GM23248 (cell line): ENCODE data around the gene LENG9. TPM values are rescaled to one million over a fixed set of nuclear protein-coding genes. Genes with fewer than 3 reads are reported as not detected.
"Not testable (repeated sequence)": the region's sequence is repeated elsewhere in the genome, so short reads cannot be mapped to it uniquely, and the experiment has no call there.

Experiments used
- DNase-seq: peaks from one replicate; pipeline ENCODE4 v3.0.0-alpha.2; 2015
- H2AFZ ChIP-seq: fragments of 200-600 bp; sonication (generic); 2 replicates; pipeline ENCODE4 v1.6.1; 2016; ENCODE audit warnings: antibody characterized with exemption
- H3F3A ChIP-seq: fragments of 200-600 bp; sonication (generic); 2 replicates; pipeline ENCODE4 v1.6.1; 2016; ENCODE audit warnings: mild to moderate bottlenecking, antibody characterized with exemption, mixed run types; ENCODE audit not compliant: insufficient read depth
- H3K27ac ChIP-seq: fragments of 200-600 bp; sonication (generic); 2 replicates; pipeline ENCODE4 v1.5.1; 2016; ENCODE audit warnings: mild to moderate bottlenecking
- H3K27me3 ChIP-seq: fragments of 200-600 bp; sonication (generic); replicated peaks from 2 replicates; pipeline ENCODE4 v1.6.1; 2016; ENCODE audit warnings: mild to moderate bottlenecking; ENCODE audit not compliant: insufficient read depth
- H3K36me3 ChIP-seq: fragments of 200-600 bp; sonication (generic); 2 replicates; pipeline ENCODE4 v1.6.1; 2016; ENCODE audit warnings: low read depth, mild to moderate bottlenecking
- H3K4me1 ChIP-seq: fragments of 200-600 bp; sonication (generic); 2 replicates; pipeline ENCODE4 v1.6.1; 2016; ENCODE audit warnings: mild to moderate bottlenecking; ENCODE audit not compliant: insufficient read depth
- H3K4me2 ChIP-seq: fragments of 200-600 bp; sonication (generic); one replicate; pipeline ENCODE4 v1.6.1; 2016; ENCODE audit warnings: mild to moderate bottlenecking; ENCODE audit not compliant: unreplicated experiment
- H3K4me3 ChIP-seq: fragments of 200-600 bp; sonication (generic); 2 replicates; pipeline ENCODE4 v1.5.1; 2016; ENCODE audit warnings: mild to moderate bottlenecking
- H3K79me2 ChIP-seq: fragments of 200-600 bp; sonication (generic); 2 replicates; pipeline ENCODE4 v1.6.1; 2016; ENCODE audit warnings: mild to moderate bottlenecking; ENCODE audit not compliant: insufficient read depth
- H3K9ac ChIP-seq: fragments of 200-600 bp; sonication (generic); 2 replicates; pipeline ENCODE4 v1.6.1; 2016; ENCODE audit warnings: mild to moderate bottlenecking
- H3K9me2 ChIP-seq: fragments of 200-600 bp; sonication (generic); 2 replicates; pipeline ENCODE4 v1.6.1; 2016; ENCODE audit warnings: mixed run types, mild to moderate bottlenecking, moderate library complexity; ENCODE audit not compliant: insufficient read depth
- H3K9me3 ChIP-seq: fragments of 200-600 bp; sonication (generic); one replicate; pipeline ENCODE4 v1.6.1; 2017; ENCODE audit warnings: low read depth
- H4K20me1 ChIP-seq: fragments of 200-600 bp; sonication (generic); 2 replicates; pipeline ENCODE4 v1.6.0; 2016; ENCODE audit not compliant: insufficient read depth
- EZH2 ChIP-seq: fragments of 200-600 bp; sonication (generic); IDR thresholded peaks from 2 replicates; pipeline ENCODE4 v1.6.1; 2018; ENCODE audit warnings: antibody characterized with exemption, mild to moderate bottlenecking; ENCODE audit not compliant: insufficient read depth, poor library complexity, severe bottlenecking
- EZH2phosphoT487 ChIP-seq: fragments of 200-600 bp; sonication (generic); IDR thresholded peaks from 2 replicates; pipeline ENCODE4 v1.6.1; 2018; ENCODE audit warnings: antibody characterized with exemption, moderate library complexity, mild to moderate bottlenecking, low read depth; ENCODE audit not compliant: insufficient read depth
- WGBS, 2 experiments: methylation state at CpG; one replicate each; pipeline ENCODE4 v1.1.6; 2015 to 2017; ENCODE audit warnings: low lambda C conversion rate in 2 of 2, low coverage in 1 of 2; ENCODE audit errors: missing lambda C conversion rate in 2 of 2; 5-methylcytosine and 5-hydroxymethylcytosine counted together
- in situ Hi-C: fragments of 300-500 bp; cut with MboI; formaldehyde crosslinking; loops from 2 replicates; pipeline ENCODE4 v1.15.0; 2020
- polyA plus RNA-seq: library from polyadenylated mRNA; unstranded; fragments of >200 nt; fragmentation: Nextera tagmentation; extraction: Ambion mirVana; gene quantifications from 2 replicates; pipeline ENCODE4 v1.2.1, GENCODE V29; 2016
- total RNA-seq: library from RNA; depleted of rRNA; stranded (reverse); fragments of >200 nt; shearing (Covaris generic); gene quantifications from 2 replicates; pipeline ENCODE4 v1.2.3, GENCODE V29; 2014

The LENG9 gene
- total and polyA plus RNA-seq, 2 experiments from 2014 or later: 0.41 to 13.5 TPM

DNA sequence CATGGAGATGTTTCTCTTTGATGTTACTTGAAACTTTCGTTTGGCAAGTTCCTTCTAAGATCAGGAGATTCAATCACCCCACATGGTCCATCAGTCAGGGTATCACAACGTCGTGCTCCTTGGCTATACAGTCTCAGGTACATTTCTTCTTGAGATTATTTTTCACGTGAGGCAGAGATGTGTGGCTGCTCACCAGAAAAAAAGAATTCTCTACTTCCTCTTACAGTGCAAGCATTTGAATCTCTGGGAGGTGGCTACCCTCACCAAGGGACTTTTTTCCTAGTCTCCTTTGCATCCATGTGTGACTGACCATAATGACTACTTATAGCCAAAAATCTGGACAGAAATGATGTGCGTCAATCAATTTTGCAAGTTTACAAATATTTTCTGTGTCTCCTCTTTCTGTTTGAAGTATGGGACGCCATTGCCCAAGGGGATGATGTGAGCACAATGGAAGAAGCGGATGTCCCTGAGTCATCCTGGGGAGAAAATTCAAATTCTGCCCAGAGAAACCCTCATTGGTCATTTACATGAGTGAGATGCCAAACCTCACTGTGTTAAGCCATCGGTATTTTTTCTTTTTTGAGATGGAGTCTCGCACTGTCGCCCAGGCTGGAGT is 30.5 kb upstream of the LENG9 start:
- Histone ChIP-seq H3K9ac (no peak overlapping the region), H2AFZ (no peak overlapping the region), H3K4me2 (no peak overlapping the region), H3K4me1 (no peaks in the 10 kb centered on the region), H3K27ac (no peak overlapping the region), H3K79me2 (no peaks in the 10 kb centered on the region), H3K9me3 (no peaks in the 10 kb centered on the region), H3K36me3 (no peaks in the 10 kb centered on the region), H4K20me1 (no peaks in the 10 kb centered on the region), H3K9me2 (no peaks in the 10 kb centered on the region), H3F3A (no peaks in the 10 kb centered on the region), H3K27me3 (no peaks in the 10 kb centered on the region), H3K4me3 (no peak overlapping the region)
- in situ Hi-C loops: no loop called here
- TF ChIP-seq EZH2: no peak
- TF ChIP-seq EZH2phosphoT487: no peak
- 34% methylated on average over 10 of the region's 10 CpGs for WGBS, 2 experiments
- no peak for DNase-seq

DNA sequence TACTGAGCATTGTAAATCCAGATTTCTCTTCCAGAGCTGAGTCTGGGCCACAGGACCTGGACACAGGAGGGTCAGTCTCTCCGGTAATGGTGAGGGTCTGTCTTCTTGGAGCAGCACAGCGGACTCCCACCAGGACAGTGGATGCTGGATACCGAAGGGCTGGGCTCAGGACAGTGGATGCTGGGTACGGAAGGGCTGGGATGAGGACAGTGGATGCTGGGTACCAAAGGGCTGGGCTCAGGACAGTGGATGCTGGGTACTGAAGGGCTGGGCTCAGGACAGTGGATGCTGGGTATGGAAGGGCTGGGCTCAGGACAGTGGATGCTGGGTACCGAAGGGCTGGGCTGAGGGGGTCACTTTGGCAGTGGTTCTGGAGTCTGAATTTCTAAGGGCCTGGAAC is 29.5 kb upstream of the LENG9 start:
- H3K79me2 ChIP-seq, H3K4me3 ChIP-seq, DNase-seq, H3K9me3 ChIP-seq, H3K4me2 ChIP-seq, H3K27ac ChIP-seq, H3K4me1 ChIP-seq, H2AFZ ChIP-seq, H3F3A ChIP-seq, H3K36me3 ChIP-seq, H4K20me1 ChIP-seq, H3K27me3 ChIP-seq, H3K9ac ChIP-seq, H3K9me2 ChIP-seq, in situ Hi-C loops: not testable (repeated sequence)
- 34 to 35% methylated on average over 5 of the region's 5 CpGs for WGBS, 2 experiments

DNA sequence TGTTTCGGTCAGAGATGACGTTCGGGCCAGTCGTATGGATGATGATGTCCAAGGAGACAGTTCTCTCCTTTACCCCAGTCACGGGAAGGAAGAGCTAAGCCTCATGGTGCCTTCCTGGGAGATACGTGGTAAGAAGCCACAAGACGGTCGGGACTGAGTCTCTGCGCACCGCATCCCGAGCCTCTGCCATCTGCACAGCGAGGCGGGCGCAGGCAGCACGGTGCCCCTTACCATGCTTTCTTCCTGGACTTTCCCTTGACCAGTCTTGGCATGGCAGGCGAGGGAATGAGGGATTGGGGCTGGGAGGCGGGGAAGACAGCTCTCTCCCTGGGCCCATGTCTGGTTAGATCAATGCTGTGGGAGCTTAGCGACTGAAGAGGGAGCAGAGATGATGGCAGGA is 29.0 kb upstream of the LENG9 start:
- no peaks in the 10 kb centered on the region for H3K36me3 ChIP-seq
- no peaks in the 10 kb centered on the region for H3K27me3 ChIP-seq
- no peak for DNase-seq
- H3K27ac ChIP-seq: no peak overlapping the region
- TF ChIP-seq EZH2phosphoT487 (no peak), EZH2 (no peak)
- in situ Hi-C loops: no loop called here
- no peak overlapping the region for H3K4me3 ChIP-seq
- H4K20me1 ChIP-seq: no peaks in the 10 kb centered on the region
- WGBS, 2 experiments: 58 to 60% methylated on average over 18 of the region's 18 CpGs
- no peaks in the 10 kb centered on the region for H3K79me2 ChIP-seq
- H3F3A ChIP-seq: no peaks in the 10 kb centered on the region
- H3K4me2 ChIP-seq: no peak overlapping the region
- H2AFZ ChIP-seq: no peak overlapping the region
- no peaks in the 10 kb centered on the region for H3K4me1 ChIP-seq
- no peaks in the 10 kb centered on the region for H3K9me3 ChIP-seq
- no peak overlapping the region for H3K9ac ChIP-seq
- H3K9me2 ChIP-seq: no peaks in the 10 kb centered on the region

DNA sequence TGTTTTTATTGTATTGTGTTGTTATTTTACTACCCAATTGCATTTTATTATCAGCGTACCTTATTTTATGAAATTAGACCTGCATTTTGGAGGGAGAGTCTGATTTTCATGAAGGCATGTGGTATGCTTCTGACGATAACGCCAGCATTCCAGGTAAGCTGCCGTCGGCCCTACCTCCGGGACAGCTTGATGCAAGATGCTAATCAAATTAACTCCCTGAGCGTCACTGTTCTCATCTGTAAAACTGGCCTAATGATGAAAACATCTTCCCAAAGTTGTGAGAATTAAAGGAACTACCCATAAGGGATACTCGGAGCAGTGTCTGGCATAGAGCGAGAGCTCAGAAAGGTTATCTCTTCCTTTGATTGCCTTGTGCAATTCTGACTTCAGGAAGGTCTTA is 26.2 kb upstream of the LENG9 start:
- no peak for DNase-seq
- Histone ChIP-seq H3K27ac (no peak overlapping the region), H3K9me3 (no peaks in the 10 kb centered on the region), H3K4me2 (no peak overlapping the region), H4K20me1 (no peaks in the 10 kb centered on the region), H3K4me3 (no peak overlapping the region), H2AFZ (no peak overlapping the region), H3K4me1 (no peaks in the 10 kb centered on the region), H3K9me2 (no peaks in the 10 kb centered on the region), H3K79me2 (no peaks in the 10 kb centered on the region), H3F3A (no peaks in the 10 kb centered on the region), H3K9ac (no peak overlapping the region), H3K36me3 (no peaks in the 10 kb centered on the region), H3K27me3 (no peaks in the 10 kb centered on the region)
- in situ Hi-C loops: no loop called here
- WGBS, 2 experiments: 30 to 34% methylated on average over 9 of the region's 9 CpGs
- no peak for TF ChIP-seq EZH2
- TF ChIP-seq EZH2phosphoT487: no peak

DNA sequence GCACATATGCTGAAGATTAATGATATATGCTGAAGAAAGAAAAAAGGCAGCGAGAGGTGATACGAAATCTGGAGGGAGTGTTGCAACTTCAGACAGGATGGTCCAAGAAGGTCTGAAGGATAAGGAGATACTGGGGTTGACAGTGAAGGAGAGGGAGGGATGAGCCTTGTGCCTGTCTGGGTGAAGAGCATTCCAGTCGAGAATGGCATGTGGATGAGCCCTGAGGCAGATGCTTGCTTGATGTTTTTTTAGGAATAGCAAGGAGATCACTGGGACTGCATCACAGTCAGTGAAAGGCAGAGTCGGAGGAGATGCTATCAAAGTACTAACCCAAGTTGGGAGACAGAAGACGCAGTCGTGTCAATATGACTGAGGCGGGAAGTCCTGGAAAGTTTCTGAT is 25.8 kb upstream of the LENG9 start:
- no peaks in the 10 kb centered on the region for H3K27me3 ChIP-seq
- 39 to 44% methylated on average over 7 of the region's 7 CpGs for WGBS, 2 experiments

More for the DNA sequence above, 25.8 kb upstream of the LENG9 start:
- no peak overlapping the region for H3K9ac ChIP-seq
- no peak overlapping the region for H3K4me3 ChIP-seq
- H3F3A ChIP-seq: no peaks in the 10 kb centered on the region
- H3K9me2 ChIP-seq: no peaks in the 10 kb centered on the region
- H3K4me2 ChIP-seq: no peak overlapping the region
- H3K36me3 ChIP-seq: no peaks in the 10 kb centered on the region
- in situ Hi-C loops: no loop called here
- no peak overlapping the region for H2AFZ ChIP-seq
- no peaks in the 10 kb centered on the region for H3K9me3 ChIP-seq
- no peaks in the 10 kb centered on the region for H4K20me1 ChIP-seq
- TF ChIP-seq EZH2phosphoT487: no peak
- no peak for TF ChIP-seq EZH2
- DNase-seq: no peak
- no peak overlapping the region for H3K27ac ChIP-seq
- no peaks in the 10 kb centered on the region for H3K79me2 ChIP-seq
- no peaks in the 10 kb centered on the region for H3K4me1 ChIP-seq
